ENCODE results near the gene GIT2.
A peak's percentile ranks its signal among the peaks of the same experiment; 100 is the strongest.
"Not testable (repeated sequence)": the region's sequence is repeated elsewhere in the genome, so short reads cannot be mapped to it uniquely, and the experiment has no call there.

Gene GIT2

DNA sequence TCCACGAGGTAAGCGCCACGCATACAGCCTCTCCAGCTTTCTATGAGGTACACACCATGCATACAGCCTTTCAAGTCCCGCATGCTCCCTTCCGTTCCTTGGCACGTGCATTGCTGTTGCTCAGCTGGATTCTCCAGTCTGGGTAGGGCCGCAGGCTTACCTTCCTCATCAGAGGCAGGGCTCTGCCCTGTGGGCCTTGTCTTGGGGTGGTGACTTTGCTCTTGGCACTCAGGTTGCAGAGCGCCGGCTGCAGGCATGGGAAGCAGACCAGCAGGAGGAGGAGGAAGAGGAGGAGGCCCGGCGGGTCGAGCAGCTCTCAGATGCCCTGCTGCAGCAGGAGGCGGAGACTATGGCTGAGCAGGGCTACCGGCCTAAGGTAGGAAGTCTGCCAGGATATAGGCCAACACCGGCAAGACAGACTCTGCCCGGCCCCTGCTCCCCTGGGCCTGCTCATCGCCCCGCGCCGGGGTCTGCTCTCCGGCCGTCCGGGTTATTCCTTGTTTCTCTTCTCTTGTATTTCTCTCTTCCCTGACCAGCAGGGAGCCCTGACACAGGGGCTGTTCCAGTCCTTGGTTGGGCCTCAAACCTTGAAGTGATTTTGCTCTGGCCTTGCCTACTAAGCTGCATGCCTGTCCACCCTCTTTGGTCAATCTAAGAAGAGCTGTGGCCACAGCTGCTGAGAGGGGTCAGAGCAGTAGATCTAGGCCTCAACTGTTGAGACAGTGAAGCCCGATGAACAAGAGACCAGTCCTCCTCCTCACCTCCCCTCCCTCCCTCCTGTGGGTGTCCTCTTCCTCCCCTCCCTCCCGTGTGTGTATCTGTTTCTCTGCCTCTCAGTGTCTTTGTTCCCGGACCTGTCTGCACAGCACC, 80.8 kb downstream of the GIT2 start:
- DNase-seq = no peak

DNA sequence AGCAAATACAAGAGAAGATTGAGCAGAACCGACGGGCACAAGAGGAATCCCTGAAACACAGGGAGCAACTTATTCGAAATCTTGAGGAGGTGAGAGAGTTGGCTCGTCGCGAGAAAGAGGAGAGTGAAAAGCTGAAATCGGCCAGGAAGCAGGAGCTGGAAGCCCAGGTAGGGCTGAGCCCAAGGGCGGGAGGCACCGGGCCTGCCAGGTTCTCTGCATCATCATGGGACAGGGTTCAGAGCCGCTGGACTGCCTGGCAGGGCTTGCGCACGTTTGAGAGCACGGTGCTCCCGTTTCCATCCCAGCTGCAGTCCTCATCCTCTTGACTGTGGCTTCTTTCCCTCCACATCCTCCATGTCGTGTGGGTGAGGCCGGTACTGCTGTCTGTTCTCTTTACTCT, 81.7 kb downstream of the GIT2 start:
- DNase-seq = no peak

DNA sequence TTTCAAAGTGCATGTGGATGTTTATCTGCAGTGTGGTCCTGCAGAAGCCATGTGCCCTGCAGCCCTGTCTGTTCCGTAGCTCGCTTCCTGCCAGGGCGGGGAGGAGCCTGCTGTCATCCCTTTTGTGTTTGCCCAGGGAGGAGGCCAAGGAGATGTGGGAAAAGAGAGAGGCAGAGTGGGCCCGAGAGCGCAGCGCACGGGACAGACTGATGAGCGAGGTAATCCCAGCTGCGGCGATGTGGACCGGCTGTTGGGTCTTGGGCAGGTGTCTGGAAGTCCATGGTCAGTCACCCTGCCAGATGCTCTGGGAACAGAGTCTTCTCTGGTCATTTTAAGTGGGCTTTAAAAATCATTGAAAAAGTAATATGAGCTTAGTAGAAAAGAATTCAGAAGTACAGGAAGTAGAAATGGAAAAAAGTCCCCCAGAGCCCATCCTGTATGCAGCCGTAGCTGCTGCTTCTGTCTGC, 83.3 kb downstream of the GIT2 start:
- DNase-seq = no peak

DNA sequence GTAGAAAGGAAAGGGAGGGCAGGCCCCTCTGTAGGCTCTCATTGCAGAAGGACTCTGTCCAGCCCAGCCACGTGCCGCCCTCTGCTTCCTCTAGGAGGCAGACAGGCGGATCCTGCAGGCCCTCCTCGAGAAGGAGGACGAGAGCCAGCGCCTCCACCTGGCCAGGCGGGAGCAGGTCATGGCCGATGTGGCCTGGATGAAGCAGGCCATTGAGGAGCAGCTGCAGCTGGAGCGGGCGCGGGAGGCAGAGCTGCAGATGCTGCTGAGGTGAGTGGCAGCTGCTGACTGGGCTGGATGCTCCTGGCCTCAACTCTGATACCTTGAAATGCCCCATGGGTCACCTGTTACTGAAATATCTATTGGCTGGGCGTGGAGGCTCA, 85.2 kb downstream of the GIT2 start:
- no peak for DNase-seq

DNA sequence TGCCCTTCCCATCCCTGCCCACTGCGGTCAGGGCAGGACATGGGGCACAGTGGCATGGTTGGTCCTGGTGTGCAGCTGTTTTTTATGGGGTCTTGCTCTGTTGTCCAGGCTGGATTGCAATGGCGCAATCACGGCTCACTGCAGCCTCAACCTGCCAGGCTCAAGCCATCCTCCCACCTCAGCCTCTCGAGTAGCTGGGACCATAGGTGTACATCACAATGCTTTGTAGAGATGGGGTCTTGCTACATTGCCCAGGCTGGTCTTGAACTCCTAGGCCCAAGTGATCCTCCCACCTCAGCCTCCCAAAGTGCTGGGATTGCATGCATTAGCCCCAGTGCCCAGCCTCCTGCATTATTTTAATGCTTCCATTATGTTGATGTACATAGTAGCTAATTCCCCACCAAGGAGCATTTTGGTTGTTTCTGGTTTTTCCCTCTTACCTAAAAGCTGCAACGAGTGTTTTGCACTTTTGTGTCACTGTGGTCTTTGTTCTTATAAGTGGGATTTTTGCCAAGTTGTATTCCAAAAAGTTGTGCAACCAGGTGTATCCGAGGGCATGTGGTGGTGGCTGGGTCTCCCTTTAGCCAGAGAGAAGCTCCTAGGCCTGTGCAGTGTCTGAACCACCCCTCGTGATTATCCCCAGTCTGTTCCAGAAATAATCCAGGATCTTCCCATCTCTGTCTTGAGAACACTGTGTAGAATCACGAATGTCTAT, 85.8 kb downstream of the GIT2 start:
- DNase-seq = no peak

DNA sequence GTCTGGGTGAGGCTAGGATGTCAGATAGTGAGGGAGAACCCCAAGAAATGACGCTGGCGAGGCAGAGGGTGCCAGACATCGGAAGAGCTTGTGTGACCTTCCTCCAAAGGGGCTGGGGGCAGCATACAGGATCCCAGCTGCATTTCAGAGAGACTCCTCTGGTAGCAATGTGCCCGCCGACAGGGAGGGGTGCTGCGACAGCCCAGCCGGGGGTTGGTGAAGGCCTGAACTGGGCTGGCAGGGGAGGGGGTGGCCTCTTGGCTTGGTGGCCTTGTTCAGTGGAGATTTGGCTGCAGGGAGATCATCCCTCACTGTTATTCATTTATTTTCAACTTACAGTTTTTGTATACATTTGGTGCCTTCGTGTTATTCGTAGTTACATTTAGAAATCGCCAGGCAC, 90.9 kb downstream of the GIT2 start:
- no peak for DNase-seq

DNA sequence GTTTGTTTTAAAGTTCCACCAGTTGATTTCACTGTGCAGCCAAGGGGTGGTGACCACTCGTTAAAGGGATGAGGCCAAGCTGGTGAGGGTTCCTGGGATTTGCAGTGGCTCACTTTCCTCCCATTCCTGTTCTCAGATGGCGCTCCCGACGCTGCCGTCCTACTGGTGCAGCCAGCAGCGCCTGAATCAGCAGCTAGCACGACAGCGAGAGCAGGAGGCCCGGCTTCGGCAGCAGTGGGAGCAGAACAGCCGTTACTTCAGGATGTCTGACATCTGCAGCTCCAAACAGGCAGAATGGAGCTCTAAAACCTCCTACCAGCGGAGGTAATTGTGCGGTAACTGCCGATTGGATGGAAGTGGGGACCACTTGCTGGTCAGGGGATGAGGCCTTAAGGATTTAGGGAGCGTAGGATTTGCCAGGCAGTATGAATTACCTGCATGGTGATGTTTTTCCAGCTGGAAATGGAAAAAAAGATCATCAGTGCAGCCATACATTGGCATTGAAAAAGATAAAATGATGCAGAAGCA, 93.2 kb downstream of the GIT2 start:
- no peak for DNase-seq

DNA sequence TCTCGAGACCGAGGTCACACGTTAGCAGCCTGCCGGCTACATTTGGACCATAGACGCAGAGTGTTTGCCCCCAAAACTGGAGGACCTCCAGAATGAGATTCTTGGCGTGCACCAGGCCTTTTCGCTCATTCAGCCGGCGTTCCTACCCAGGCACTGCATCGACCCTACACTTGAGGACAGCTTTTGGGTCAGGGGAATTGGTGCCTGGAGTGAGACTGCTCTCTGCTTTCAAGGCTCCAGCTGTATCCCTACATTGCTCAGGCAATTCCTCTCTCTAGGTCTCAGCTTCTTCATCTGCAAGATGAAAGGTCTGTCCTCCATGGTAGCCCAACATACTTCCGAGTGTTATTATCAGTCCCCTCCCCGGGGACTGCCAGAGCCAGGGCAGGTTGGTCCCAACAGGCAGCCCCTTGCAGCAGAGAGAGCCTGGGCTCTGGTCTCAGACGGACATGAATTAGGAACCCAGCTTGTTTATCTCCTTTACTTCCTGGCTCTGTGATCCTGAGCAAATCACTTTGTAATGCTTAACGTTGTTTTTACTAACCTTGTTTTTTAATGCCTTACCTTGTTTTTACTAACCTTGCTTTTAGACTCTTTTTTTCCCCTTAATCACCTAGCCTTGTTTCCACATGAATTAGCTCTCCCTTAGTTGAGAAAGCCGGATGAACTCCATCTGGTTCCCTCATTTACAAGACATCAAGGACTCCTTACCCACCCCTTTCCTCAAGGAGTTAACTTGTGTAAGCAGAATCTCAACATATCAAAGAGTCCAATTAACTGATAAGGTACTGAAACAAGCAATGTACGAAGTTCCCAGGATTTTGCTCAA, 95.2 kb downstream of the GIT2 start:
- no peak for DNase-seq

DNA sequence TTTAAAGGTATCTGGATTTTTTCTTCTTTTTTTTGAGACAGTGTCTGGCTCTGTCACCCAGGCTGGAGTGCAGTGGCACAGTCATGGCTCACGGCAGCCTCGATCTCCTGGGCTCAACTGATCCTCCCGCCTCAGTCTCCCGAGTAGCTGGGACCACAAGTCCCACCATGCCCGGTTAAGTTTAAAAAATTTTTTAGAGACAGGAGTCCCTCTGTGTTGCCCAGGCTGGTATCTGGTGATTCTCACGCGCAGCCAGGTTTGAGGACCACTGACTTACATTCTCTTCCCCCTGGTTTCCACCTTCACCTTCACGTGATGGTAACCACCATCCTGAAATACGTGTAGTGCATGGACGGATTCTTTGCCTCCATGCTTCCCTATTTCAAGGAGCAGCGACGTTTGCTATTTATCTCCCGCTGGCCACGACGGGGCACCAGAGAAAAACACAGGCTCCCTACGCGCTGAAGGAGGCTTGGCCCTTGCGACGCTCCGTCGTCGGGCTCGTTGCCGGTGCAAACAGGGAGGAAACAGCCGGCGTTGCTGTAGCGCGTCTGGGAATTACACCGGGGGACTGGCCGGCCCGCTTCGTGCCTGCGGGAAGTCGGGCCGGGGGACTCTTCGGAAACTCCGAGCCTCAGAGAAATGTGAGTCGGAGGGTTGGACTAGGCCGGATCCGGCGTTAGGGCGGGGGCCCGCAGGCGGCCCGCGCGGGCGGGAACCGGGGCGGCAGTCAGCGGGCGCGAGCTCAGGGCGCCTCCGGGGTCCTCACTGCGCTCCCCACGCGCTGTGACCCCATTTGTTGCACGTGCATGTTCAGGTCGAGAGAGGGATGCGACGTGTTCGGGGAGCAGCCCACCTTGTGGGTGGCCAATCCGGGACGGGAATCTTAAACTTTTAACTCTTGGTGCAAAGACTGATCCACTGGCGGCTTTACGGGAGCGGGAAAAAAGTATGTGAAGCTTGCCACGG, 96.1 kb downstream of the GIT2 start, which contains the start of gene TCHP:
TCHP (plus strand) TSS at position 492 of the 969 bp plus-strand sequence. CDS start 2,753 bp downstream, outside the sequence.
- peak; percentile 78 for DNase-seq

DNA sequence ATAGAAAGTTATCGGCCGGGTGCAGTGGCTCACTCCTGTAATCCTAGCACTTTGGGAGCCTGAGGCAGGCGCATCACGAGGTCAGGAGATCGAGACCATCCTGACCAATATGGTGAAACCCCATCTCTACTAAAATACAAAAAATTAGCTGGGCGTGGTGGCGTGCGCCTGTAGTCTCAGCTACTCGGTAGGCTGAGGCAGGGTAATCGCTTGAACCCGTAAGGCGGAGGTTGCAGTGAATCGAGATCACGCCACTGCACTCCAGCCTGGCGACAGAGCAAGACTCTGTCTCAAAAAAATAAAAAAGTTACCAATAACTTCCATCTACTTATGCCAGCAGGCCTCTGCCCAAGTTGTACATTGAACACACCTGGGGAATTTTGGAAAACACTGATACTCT, 96.8 kb downstream of the GIT2 start:
- DNase-seq = not testable (repeated sequence)

DNA sequence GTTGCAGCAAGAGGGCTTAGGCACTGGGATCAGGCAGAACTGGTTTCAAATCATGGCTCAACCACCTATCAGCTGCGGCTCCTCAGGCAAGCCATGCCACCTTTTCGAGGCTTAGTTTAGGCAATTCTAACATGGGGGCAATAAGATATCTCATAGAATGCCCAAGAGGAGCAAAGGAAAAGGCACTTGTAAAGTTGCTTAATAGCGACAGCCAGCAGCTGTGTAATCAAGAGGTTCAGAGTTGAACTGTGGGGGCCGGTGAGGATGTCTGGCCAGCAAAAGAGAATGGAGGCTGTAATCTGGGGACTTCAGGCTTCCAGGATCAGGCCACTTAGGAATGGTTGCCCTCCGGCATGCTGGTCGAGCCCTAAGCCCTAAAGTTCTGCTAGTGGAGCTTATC, 99.1 kb downstream of the GIT2 start:
- DNase-seq = no peak

DNA sequence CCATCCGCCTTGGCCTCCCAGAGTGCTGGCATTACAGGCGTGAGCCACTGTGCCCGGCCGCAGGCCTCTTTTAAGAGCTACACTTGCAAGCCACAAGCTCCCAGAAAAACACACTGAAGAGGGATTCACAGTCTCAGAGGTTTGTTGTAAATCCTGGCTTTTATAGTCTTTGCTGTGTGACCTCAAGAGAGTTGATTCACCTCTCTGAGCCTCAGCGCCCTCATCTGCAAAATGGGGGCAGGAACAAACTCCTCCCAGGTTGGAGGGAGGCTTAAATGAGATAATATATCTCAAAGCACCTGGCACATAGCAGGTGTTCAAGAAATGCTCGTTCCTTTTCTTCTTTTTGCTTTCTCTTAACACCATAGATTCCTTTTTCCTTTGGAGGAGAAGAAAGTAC, 100.0 kb downstream of the GIT2 start:
- DNase-seq = no peak

DNA sequence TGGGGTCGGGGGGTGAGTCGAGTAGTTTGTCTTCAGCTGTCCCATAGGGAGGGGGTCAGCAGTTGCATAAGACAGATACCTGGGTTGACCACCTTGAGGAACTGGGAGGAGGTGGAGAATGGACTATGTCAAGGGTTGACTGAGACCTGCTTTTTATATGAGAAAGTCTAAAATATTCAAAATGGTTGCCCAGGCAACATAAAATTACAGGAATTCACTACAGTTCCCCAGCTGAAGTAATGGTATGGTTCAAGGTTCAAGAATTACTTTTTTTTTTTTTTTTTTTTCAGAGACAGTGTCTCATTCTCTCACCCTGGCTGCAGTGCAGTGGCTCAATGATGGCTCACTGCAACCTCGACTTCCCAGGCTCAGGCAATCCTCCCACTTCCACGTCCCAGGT, 101.2 kb downstream of the GIT2 start:
- DNase-seq = no peak

DNA sequence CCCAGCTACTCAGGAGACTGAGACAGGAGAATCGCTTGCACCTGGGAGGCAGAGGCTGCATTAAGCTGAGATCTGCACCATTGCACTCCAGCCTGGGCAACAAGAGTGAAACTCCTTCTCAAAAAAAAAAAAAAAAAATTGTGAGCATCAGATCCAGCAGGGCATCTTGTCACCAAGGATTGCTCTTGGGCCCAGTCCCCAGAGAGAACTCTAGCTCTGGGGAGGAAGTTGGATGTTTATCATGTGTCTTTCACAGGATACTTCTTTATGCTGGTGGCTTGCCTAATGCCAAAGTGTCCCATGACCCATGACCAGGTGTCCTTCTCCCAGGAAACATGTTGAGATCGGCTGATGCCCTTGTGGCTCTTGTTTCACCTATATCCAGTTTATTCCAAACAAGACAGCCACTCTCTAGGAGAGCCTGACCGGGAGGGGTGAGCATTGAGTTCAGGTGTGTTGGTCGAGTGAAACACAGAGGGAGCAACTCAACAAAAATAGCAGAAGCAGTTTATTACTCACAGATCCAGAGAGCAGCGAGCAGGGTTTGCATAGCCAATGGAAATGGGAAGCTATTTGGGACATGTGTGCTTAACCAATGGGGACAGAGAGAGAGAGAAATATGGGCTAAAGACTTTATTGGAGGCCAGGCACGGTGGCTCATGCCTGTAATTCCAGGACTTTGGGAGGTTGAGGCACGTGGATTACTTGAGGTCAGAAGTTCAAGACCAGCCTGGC, 102.7 kb downstream of the GIT2 start:
- no peak for DNase-seq

DNA sequence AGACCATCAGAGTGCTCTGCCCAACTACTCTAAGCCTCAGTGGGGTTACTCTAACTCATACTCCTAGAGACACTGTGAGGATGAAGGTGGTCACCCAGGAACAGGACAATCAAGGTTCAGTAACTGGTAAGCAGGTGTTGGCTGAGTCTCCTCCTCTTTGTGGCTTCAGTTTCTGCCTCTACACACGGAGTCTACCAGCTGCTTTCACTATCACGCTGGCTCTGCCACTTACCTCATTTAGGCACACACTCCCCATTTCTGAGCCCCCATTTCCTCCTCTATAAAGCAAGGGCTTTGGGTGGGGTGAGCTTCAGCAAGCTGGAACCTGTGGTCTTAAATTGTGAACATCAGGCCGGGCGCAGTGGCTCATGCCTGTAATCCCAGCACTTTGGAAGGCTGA, 103.4 kb downstream of the GIT2 start:
- DNase-seq = no peak

DNA sequence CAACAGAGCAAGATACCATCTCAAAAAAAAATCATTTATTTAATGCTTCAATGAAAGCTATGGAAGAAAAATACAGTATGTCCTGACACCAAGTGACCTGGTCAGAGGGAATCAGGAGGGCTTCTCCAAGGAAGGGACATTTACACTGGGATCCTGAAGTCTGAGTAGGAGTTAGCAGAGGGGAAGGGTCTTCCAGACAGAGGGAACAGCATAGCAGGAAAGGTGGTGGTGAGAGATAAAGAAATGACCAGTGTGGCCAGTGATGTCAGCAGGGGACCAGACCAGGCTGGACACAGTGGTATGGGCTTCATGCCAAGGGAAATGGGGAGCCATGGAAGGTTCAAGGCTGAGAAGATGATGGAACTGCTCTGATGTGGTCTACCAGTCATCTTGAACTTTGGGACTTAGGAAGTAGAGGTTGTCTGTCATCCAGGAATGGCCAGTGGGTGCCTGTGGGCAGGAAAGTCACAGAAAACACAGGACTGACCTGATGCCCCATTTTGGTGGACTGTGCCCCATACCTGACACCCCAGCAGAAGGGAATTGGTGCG, 103.9 kb downstream of the GIT2 start:
- DNase-seq = no peak

DNA sequence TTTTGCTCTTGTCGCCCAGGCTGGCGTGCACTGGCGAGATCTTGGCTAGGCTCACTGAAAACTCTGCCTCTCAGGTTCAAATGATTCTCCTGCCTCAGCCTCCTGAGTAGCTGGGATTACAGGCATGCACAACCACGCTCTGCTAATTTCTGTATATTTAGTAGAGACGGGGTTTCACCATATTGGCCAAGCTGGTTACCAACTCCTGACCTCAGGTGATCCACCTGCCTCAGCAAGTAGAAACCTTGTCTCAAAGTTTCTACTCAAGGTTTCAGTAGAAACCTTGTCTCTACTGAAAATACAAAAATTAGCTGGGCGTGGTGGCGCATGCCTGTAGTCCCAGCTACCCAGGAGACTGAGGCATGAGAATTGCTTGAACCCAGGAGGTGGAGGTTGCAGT, 104.4 kb downstream of the GIT2 start:
- not testable (repeated sequence) for DNase-seq

DNA sequence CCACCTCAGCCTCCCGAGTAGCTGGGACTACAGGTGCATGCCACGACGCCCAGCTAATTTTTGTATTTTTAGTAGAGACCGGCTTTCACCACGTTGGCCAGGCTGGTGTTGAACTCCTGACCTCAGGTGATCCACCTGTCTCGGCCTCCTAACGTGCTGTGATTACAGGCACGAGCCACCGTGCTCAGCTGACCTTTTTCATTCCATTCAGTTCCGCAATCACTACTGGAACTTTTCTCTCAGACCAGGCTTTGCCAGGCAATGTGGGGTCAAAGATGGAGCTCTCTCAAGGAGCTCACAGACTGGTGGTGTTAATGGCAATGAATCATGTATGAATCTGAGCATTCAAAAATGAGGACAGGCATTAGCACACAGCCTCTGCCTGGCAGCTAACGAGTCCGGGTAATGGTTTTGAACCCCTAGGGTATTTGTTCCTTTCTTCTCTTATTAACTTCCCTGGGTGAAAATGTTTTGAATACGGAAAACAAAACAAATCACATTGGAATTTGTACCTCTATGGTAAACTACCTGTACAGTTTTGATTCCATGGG, 105.5 kb downstream of the GIT2 start:
- no peak for DNase-seq

DNA sequence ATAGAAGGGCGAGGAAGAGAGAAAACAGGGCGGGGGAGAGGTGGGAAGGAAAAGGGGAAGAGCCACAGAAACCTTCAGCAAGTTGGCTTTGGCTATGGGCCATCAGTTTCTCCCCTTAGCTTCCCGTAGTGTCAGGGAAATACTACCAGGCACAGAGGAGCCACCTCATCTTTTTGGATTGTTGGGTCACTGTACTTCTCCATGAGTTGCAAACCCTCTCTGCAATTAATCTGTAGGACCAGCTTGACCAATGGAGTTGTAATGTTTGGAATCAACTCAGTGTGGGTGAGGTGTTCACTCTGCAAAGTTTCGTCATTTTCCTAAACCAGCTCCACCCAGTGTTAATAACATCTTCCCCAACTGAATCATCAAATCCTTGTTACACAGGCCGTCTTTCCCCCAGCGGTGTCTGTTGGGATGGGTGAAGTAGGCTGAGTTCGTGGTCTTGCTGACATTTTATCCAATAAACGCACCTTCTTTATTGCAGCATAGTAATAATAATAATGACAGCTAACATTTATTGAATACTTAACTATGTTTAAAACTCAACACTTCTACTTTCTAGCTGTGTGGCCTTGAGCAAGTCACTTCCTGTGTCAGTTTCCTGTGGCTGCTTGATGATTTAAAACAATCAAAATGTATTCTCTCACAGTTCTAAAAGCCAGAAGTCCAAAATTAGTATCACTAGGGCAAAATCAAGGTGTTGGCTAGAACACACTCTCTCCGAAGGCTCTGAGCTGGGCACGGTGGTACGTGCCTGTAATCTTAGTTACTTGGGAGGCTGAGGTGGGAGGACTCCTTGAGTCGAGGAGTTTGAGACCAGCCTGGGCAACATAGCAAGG, 107.8 kb downstream of the GIT2 start:
- DNase-seq = peak; percentile 34
